ENCODE measurements around the gene KBTBD7.
"Not testable (repeated sequence)": the region's sequence is repeated elsewhere in the genome, so short reads cannot be mapped to it uniquely, and the experiment has no call there.

KBTBD7 gene

GRCh38 chr13:41188584-41188983 is 5.8 kb downstream of the KBTBD7 start:
- no peak overlapping the region for H3K9ac ChIP-seq (ENCODE audit: low read length)
- no peak overlapping the region for H3K4me3 ChIP-seq (ENCODE audit: low read length)
- H3K27me3 ChIP-seq (ENCODE audit: control insufficient read depth, insufficient read depth, low read length) = no peaks in the 10 kb centered on the region
- H3K4me1 ChIP-seq (ENCODE audit: control insufficient read depth, insufficient read depth, low read length) = no peaks in the 10 kb centered on the region
- no peaks in the 10 kb centered on the region for H3K36me3 ChIP-seq (ENCODE audit: control insufficient read depth, insufficient read depth, low read length)
- H3K27ac ChIP-seq (ENCODE audit: low read depth, low read length) = no peak overlapping the region

GRCh38 chr13:41186481-41186880 is 7.9 kb downstream of the KBTBD7 start:
- no peak overlapping the region for H3K4me3 ChIP-seq (ENCODE audit: low read length)
- no peak overlapping the region for H3K9ac ChIP-seq (ENCODE audit: low read length)
- no peaks in the 10 kb centered on the region for H3K4me1 ChIP-seq (ENCODE audit: control insufficient read depth, insufficient read depth, low read length)
- no peaks in the 10 kb centered on the region for H3K27me3 ChIP-seq (ENCODE audit: control insufficient read depth, insufficient read depth, low read length)
- no peak overlapping the region for H3K27ac ChIP-seq (ENCODE audit: low read depth, low read length)
- H3K36me3 ChIP-seq (ENCODE audit: control insufficient read depth, insufficient read depth, low read length) = no peaks in the 10 kb centered on the region

GRCh38 chr13:41182231-41182630 is 12.1 kb downstream of the KBTBD7 start:
- Histone ChIP-seq H3K36me3 (ENCODE audit: control insufficient read depth, insufficient read depth, low read length) (no peaks in the 10 kb centered on the region), H3K27ac (ENCODE audit: low read depth, low read length) (no peak overlapping the region), H3K27me3 (ENCODE audit: control insufficient read depth, insufficient read depth, low read length) (no peaks in the 10 kb centered on the region), H3K4me3 (ENCODE audit: low read length) (no peak overlapping the region), H3K9ac (ENCODE audit: low read length) (no peak overlapping the region), H3K4me1 (ENCODE audit: control insufficient read depth, insufficient read depth, low read length) (no peaks in the 10 kb centered on the region)

GRCh38 chr13:41179593-41180250 is 14.6 kb downstream of the KBTBD7 start:
- H3K4me3 ChIP-seq (ENCODE audit: low read length) = no peak overlapping the region
- H3K27ac ChIP-seq (ENCODE audit: low read depth, low read length) = no peak overlapping the region
- H3K4me1 ChIP-seq (ENCODE audit: control insufficient read depth, insufficient read depth, low read length) = no peaks in the 10 kb centered on the region

GRCh38 chr13:41178040-41178439 is 16.3 kb downstream of the KBTBD7 start:
- Histone ChIP-seq H3K4me1 (ENCODE audit: control insufficient read depth, insufficient read depth, low read length) (no peaks in the 10 kb centered on the region), H3K4me3 (ENCODE audit: low read length) (no peak overlapping the region), H3K27me3 (ENCODE audit: control insufficient read depth, insufficient read depth, low read length) (no peaks in the 10 kb centered on the region), H3K27ac (ENCODE audit: low read depth, low read length) (no peak overlapping the region), H3K9ac (ENCODE audit: low read length) (no peak overlapping the region), H3K36me3 (ENCODE audit: control insufficient read depth, insufficient read depth, low read length) (no peaks in the 10 kb centered on the region)

More at GRCh38 chr13:41179593-41180250, 14.6 kb downstream of the KBTBD7 start:
- Histone ChIP-seq H3K9ac (ENCODE audit: low read length) (no peak overlapping the region), H3K27me3 (ENCODE audit: control insufficient read depth, insufficient read depth, low read length) (no peaks in the 10 kb centered on the region), H3K36me3 (ENCODE audit: control insufficient read depth, insufficient read depth, low read length) (no peaks in the 10 kb centered on the region)

GRCh38 chr13:41177616-41178015 is 16.8 kb downstream of the KBTBD7 start:
- no peaks in the 10 kb centered on the region for H3K27me3 ChIP-seq (ENCODE audit: control insufficient read depth, insufficient read depth, low read length)
- no peaks in the 10 kb centered on the region for H3K36me3 ChIP-seq (ENCODE audit: control insufficient read depth, insufficient read depth, low read length)
- no peak overlapping the region for H3K4me3 ChIP-seq (ENCODE audit: low read length)

GRCh38 chr13:41175576-41175975 is 18.8 kb downstream of the KBTBD7 start:
- H3K4me1 ChIP-seq (ENCODE audit: control insufficient read depth, insufficient read depth, low read length); H3K4me3 ChIP-seq (ENCODE audit: low read length); H3K9ac ChIP-seq (ENCODE audit: low read length); H3K27me3 ChIP-seq (ENCODE audit: control insufficient read depth, insufficient read depth, low read length); H3K27ac ChIP-seq (ENCODE audit: low read depth, low read length); H3K36me3 ChIP-seq (ENCODE audit: control insufficient read depth, insufficient read depth, low read length): not testable (repeated sequence)

More at GRCh38 chr13:41177616-41178015, 16.8 kb downstream of the KBTBD7 start:
- Histone ChIP-seq H3K9ac (ENCODE audit: low read length) (no peak overlapping the region), H3K4me1 (ENCODE audit: control insufficient read depth, insufficient read depth, low read length) (no peaks in the 10 kb centered on the region), H3K27ac (ENCODE audit: low read depth, low read length) (no peak overlapping the region)

GRCh38 chr13:41162151-41162550 is 32.2 kb downstream of the KBTBD7 start:
- Histone ChIP-seq H3K4me3 (ENCODE audit: low read length) (no peak overlapping the region), H3K4me1 (ENCODE audit: control insufficient read depth, insufficient read depth, low read length) (no peaks in the 10 kb centered on the region), H3K9ac (ENCODE audit: low read length) (no peak overlapping the region), H3K27ac (ENCODE audit: low read depth, low read length) (no peak overlapping the region), H3K36me3 (ENCODE audit: control insufficient read depth, insufficient read depth, low read length) (no peaks in the 10 kb centered on the region), H3K27me3 (ENCODE audit: control insufficient read depth, insufficient read depth, low read length) (no peaks in the 10 kb centered on the region)

GRCh38 chr13:41159174-41159573 is 35.2 kb downstream of the KBTBD7 start:
- no peak overlapping the region for H3K27ac ChIP-seq (ENCODE audit: low read depth, low read length)
- no peaks in the 10 kb centered on the region for H3K4me1 ChIP-seq (ENCODE audit: control insufficient read depth, insufficient read depth, low read length)
- no peak overlapping the region for H3K9ac ChIP-seq (ENCODE audit: low read length)
- H3K36me3 ChIP-seq (ENCODE audit: control insufficient read depth, insufficient read depth, low read length) = no peaks in the 10 kb centered on the region
- no peak overlapping the region for H3K4me3 ChIP-seq (ENCODE audit: low read length)
- no peaks in the 10 kb centered on the region for H3K27me3 ChIP-seq (ENCODE audit: control insufficient read depth, insufficient read depth, low read length)

GRCh38 chr13:41157048-41157717 is 37.2 kb downstream of the KBTBD7 start:
- Histone ChIP-seq H3K27ac (ENCODE audit: low read depth, low read length) (no peak overlapping the region), H3K36me3 (ENCODE audit: control insufficient read depth, insufficient read depth, low read length) (no peaks in the 10 kb centered on the region), H3K4me1 (ENCODE audit: control insufficient read depth, insufficient read depth, low read length) (no peaks in the 10 kb centered on the region), H3K27me3 (ENCODE audit: control insufficient read depth, insufficient read depth, low read length) (no peaks in the 10 kb centered on the region), H3K4me3 (ENCODE audit: low read length) (no peak overlapping the region), H3K9ac (ENCODE audit: low read length) (no peak overlapping the region)

- Histone ChIP-seq H3K9ac (ENCODE audit: low read length) (no peak overlapping the region), H3K4me3 (ENCODE audit: low read length) (no peak overlapping the region), H3K27ac (ENCODE audit: low read depth, low read length) (no peak overlapping the region), H3K27me3 (ENCODE audit: control insufficient read depth, insufficient read depth, low read length) (no peaks in the 10 kb centered on the region), H3K36me3 (ENCODE audit: control insufficient read depth, insufficient read depth, low read length) (no peaks in the 10 kb centered on the region), H3K4me1 (ENCODE audit: control insufficient read depth, insufficient read depth, low read length) (no peaks in the 10 kb centered on the region)
Measured at GRCh38 chr13:41156620-41157019, 37.7 kb downstream of the KBTBD7 start.

- no peaks in the 10 kb centered on the region for H3K4me1 ChIP-seq (ENCODE audit: control insufficient read depth, insufficient read depth, low read length)
- no peak overlapping the region for H3K4me3 ChIP-seq (ENCODE audit: low read length)
- no peak overlapping the region for H3K9ac ChIP-seq (ENCODE audit: low read length)
- H3K27me3 ChIP-seq (ENCODE audit: control insufficient read depth, insufficient read depth, low read length) = no peaks in the 10 kb centered on the region
- H3K27ac ChIP-seq (ENCODE audit: low read depth, low read length) = no peak overlapping the region
- no peaks in the 10 kb centered on the region for H3K36me3 ChIP-seq (ENCODE audit: control insufficient read depth, insufficient read depth, low read length)
Measured at GRCh38 chr13:41154042-41154441, 40.3 kb downstream of the KBTBD7 start.

- H3K27me3 ChIP-seq (ENCODE audit: control insufficient read depth, insufficient read depth, low read length) = no peaks in the 10 kb centered on the region
- H3K36me3 ChIP-seq (ENCODE audit: control insufficient read depth, insufficient read depth, low read length) = peaks cover 2% of the 10 kb centered on the region
- H3K9ac ChIP-seq (ENCODE audit: low read length) = no peak overlapping the region
- H3K4me1 ChIP-seq (ENCODE audit: control insufficient read depth, insufficient read depth, low read length) = no peaks in the 10 kb centered on the region
- H3K27ac ChIP-seq (ENCODE audit: low read depth, low read length) = no peak overlapping the region
- H3K4me3 ChIP-seq (ENCODE audit: low read length) = no peak overlapping the region
Measured at GRCh38 chr13:41152005-41152404, 42.4 kb downstream of the KBTBD7 start.

Measured in rectal smooth muscle tissue (tissue), 1 donor.